Lung (tissue), 12 donors: ENCODE results near the gene ZNF317. TPM values are rescaled to one million over a fixed set of nuclear protein-coding genes. Genes with fewer than 3 reads are reported as not detected.

Experiments used
- ATAC-seq: fragments of 200-7000 bp; cut with Tn5 transposase; one replicate; pipeline ENCODE4 v1.9.1; 2020; ENCODE audit warnings: moderate number of reproducible peaks; ENCODE audit not compliant: insufficient read depth, low FRiP score
- DNase-seq, 3 donors: peaks; one replicate each; pipeline ENCODE4 v3.0.0-alpha.2; 2013 to 2017
- H3K27ac ChIP-seq, 2 donors: one replicate each; pipeline ENCODE4 v1.5.1; 2013; ENCODE audit warnings: mild to moderate bottlenecking in 2 of 2, moderate library complexity in 2 of 2, control low read depth in 1 of 2, inconsistent platforms in 1 of 2, low read depth in 1 of 2, low read length in 1 of 2
- H3K27me3 ChIP-seq, 3 donors: one replicate each; pipeline ENCODE4 v1.5.1; 2013; ENCODE audit warnings: low read length in 2 of 3; ENCODE audit not compliant: control insufficient read depth in 3 of 3, insufficient read depth in 3 of 3
- H3K36me3 ChIP-seq, 4 donors: one replicate each; pipeline ENCODE4 v1.5.1; 2013; ENCODE audit warnings: low read length in 4 of 4, mild to moderate bottlenecking in 1 of 4, moderate library complexity in 1 of 4; ENCODE audit not compliant: control insufficient read depth in 4 of 4, insufficient read depth in 4 of 4
- H3K4me1 ChIP-seq, 5 donors: one replicate each; pipeline ENCODE4 v1.5.1; 2013; ENCODE audit warnings: low read length in 5 of 5, mild to moderate bottlenecking in 2 of 5, moderate library complexity in 1 of 5; ENCODE audit not compliant: control insufficient read depth in 5 of 5, insufficient read depth in 5 of 5
- H3K4me3 ChIP-seq: one replicate; pipeline ENCODE4 v1.5.1; 2013; ENCODE audit warnings: mild to moderate bottlenecking, control low read depth, moderate library complexity
- H3K9ac ChIP-seq, 2 donors: one replicate each; pipeline ENCODE4 v1.5.1; 2013; ENCODE audit warnings: low read length in 2 of 2, control low read depth in 1 of 2; ENCODE audit not compliant: insufficient read depth in 1 of 2
- H3K9me3 ChIP-seq, 4 donors: one replicate each; pipeline ENCODE4 v1.5.1; 2013; ENCODE audit warnings: low read length in 3 of 4, mild to moderate bottlenecking in 1 of 4, moderate library complexity in 1 of 4; ENCODE audit not compliant: control insufficient read depth in 4 of 4, insufficient read depth in 3 of 4
- whole genome bisulfite sequencing, 2 donors: extraction: QIAGEN DNeasy Blood & Tissue Kit; methylation state at CpG; one replicate each; pipeline ENCODE4 v1.1.7; 2013; 5-methylcytosine and 5-hydroxymethylcytosine counted together
- polyA plus RNA-seq, 2 donors: library from polyadenylated mRNA; stranded (reverse); fragments of 200-250 nt; gene quantifications; one replicate each; pipeline ENCODE4 v1.2.1, GENCODE V29; 2013
- total RNA-seq, 2 donors: library from RNA; depleted of rRNA in 1 of 2; stranded (reverse); fragments of >200 nt in 1 of 2; gene quantifications; one replicate each; pipeline ENCODE4 v1.2.1, GENCODE V29; 2014 to 2021
- TF ChIP-seq, protein P1 (sequence below): IDR thresholded peaks from 2 replicates; pipeline ENCODE4 v1.5.1; 2012; ENCODE audit warnings: mild to moderate bottlenecking; ENCODE audit errors: control extremely low read depth, extremely low read depth
- donor health status: control.
- donor health status: control.
- donor health status: Bipolar disorder and iron deficiency.
- donor health status: healthy.
- donor health status: DM: yes; HTN: yes; CAD: no.

Gene ZNF317
- total and polyA plus RNA-seq, 4 donors, result 14.7 to 35.2 (median 28.8) TPM

GRCh38 chr19:9171393-9171991, 31.3 kb downstream of the ZNF317 start:
- 78 to 91% methylated on average over 6 of the region's 6 CpGs for WGBS, 2 donors
- DNase-seq (no peak), ATAC-seq (no peak)
- H3K9ac ChIP-seq, result no peak overlapping the region
- no peaks in the 10 kb centered on the region for H3K4me1 ChIP-seq
- H3K9me3 ChIP-seq, result no peaks in the 10 kb centered on the region
- no peaks in the 10 kb centered on the region for H3K36me3 ChIP-seq
- no peaks in the 10 kb centered on the region for H3K27me3 ChIP-seq
- no peak overlapping the region for H3K4me3 ChIP-seq
- TF ChIP-seq, protein P1, sequence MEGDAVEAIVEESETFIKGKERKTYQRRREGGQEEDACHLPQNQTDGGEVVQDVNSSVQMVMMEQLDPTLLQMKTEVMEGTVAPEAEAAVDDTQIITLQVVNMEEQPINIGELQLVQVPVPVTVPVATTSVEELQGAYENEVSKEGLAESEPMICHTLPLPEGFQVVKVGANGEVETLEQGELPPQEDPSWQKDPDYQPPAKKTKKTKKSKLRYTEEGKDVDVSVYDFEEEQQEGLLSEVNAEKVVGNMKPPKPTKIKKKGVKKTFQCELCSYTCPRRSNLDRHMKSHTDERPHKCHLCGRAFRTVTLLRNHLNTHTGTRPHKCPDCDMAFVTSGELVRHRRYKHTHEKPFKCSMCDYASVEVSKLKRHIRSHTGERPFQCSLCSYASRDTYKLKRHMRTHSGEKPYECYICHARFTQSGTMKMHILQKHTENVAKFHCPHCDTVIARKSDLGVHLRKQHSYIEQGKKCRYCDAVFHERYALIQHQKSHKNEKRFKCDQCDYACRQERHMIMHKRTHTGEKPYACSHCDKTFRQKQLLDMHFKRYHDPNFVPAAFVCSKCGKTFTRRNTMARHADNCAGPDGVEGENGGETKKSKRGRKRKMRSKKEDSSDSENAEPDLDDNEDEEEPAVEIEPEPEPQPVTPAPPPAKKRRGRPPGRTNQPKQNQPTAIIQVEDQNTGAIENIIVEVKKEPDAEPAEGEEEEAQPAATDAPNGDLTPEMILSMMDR, result no peak
- no peak overlapping the region for H3K27ac ChIP-seq

GRCh38 chr19:9175326-9175725, 35.1 kb downstream of the ZNF317 start:
- WGBS, 2 donors, result 93 to 94% methylated on average over 5 of the region's 5 CpGs
- peaks cover 0 to 3% (median 0%) of the 10 kb centered on the region in 3 donors for H3K27me3 ChIP-seq
- TF ChIP-seq, protein P1, result no peak

GRCh38 chr19:9178901-9179300, 38.7 kb downstream of the ZNF317 start, which contains the start of gene OR7D2:
Gene OR7D2, plus strand, starts transcription at chr19:9178979. Its CDS starts 6,803 bp downstream, at chr19:9185782.
- H3K27ac ChIP-seq, result no peak within 1 kb of the TSS
- no peak for ATAC-seq
- DNase-seq, result no peak
- 67 to 69% methylated on average over 4 of the region's 4 CpGs for WGBS, 2 donors
- H3K27me3 ChIP-seq, result peaks cover 0 to 3% (median 0%) of the 10 kb centered on the region in 3 donors
- H3K36me3 ChIP-seq, result no peaks in the 10 kb centered on the region
- no peaks in the 10 kb centered on the region for H3K4me1 ChIP-seq
- H3K4me3 ChIP-seq, result no peak within 1 kb of the TSS
- TF ChIP-seq, protein P1, result no peak
- H3K9me3 ChIP-seq, result peaks cover 0 to 2% (median 0%) of the 10 kb centered on the region in 4 donors
- H3K9ac ChIP-seq, result no peak within 1 kb of the TSS

More at GRCh38 chr19:9175326-9175725, 35.1 kb downstream of the ZNF317 start:
- no peak overlapping the region for H3K27ac ChIP-seq
- no peaks in the 10 kb centered on the region for H3K4me1 ChIP-seq
- DNase-seq (no peak), ATAC-seq (no peak)
- H3K4me3 ChIP-seq, result no peak overlapping the region
- no peaks in the 10 kb centered on the region for H3K9me3 ChIP-seq
- H3K36me3 ChIP-seq, result no peaks in the 10 kb centered on the region
- H3K9ac ChIP-seq, result no peak overlapping the region
